ENCODE data around the gene IL1RN. TPM values are rescaled to one million over a fixed set of nuclear protein-coding genes. Genes with fewer than 3 reads are reported as not detected.

Gene IL1RN
- polyA plus RNA-seq, 1 donor from 2014 or later: not detected

GRCh38 chr2:113175736-113176695, 48.6 kb downstream of the IL1RN start:
- H3K4me2 ChIP-seq (ENCODE audit: low read length): no peak overlapping the region
- H3F3A ChIP-seq (ENCODE audit: insufficient read depth, low read length, poor library complexity, severe bottlenecking): no peaks in the 10 kb centered on the region
- no peaks in the 10 kb centered on the region for H3K9me3 ChIP-seq (ENCODE audit: low read length)
- TF ChIP-seq SMC3 (conservative IDR thresholded peaks at IDR 0.05; ENCODE audit: poor library complexity) (no peak), REST (IDR thresholded peaks at IDR 0.05; ENCODE audit: borderline replicate concordance) (no peak), EZH2 (IDR thresholded peaks at IDR 0.05; ENCODE audit: borderline replicate concordance, insufficient read depth, low read length, poor library complexity, severe bottlenecking) (no peak), POLR2AphosphoS5 (IDR thresholded peaks at IDR 0.05) (no peak), RAD21 (conservative IDR thresholded peaks at IDR 0.05) (no peak), TAF1 (IDR thresholded peaks at IDR 0.05; ENCODE audit: low read depth) (no peak), MXI1 (conservative IDR thresholded peaks at IDR 0.05; ENCODE audit: poor library complexity, severe bottlenecking) (no peak)
- no peak overlapping the region for H3K9ac ChIP-seq (ENCODE audit: low read length)
- no peaks in the 10 kb centered on the region for H3K9me2 ChIP-seq (ENCODE audit: insufficient read depth, low read length)
- H4K20me1 ChIP-seq (ENCODE audit: insufficient read depth): no peaks in the 10 kb centered on the region
- no peak overlapping the region for H3K4me3 ChIP-seq (ENCODE audit: low read length)
- H2AFZ ChIP-seq (ENCODE audit: low read depth, low read length): no peak overlapping the region
- no peaks in the 10 kb centered on the region for H3K27me3 ChIP-seq (ENCODE audit: insufficient read depth, low read depth, low read length)
- H3K36me3 ChIP-seq (ENCODE audit: insufficient read depth, low read length): no peaks in the 10 kb centered on the region
- H3K79me2 ChIP-seq (replicated peaks; ENCODE audit: insufficient read depth, low read length): no peaks in the 10 kb centered on the region
- H3K27ac ChIP-seq (ENCODE audit: low read length): no peak overlapping the region

GRCh38 chr2:113176696-113177355, 49.4 kb downstream of the IL1RN start:
- Histone ChIP-seq H3K36me3 (ENCODE audit: insufficient read depth, low read length) (no peaks in the 10 kb centered on the region), H3K9me3 (ENCODE audit: low read length) (no peaks in the 10 kb centered on the region), H3K4me2 (ENCODE audit: low read length) (no peak overlapping the region), H3K4me3 (ENCODE audit: low read length) (no peak overlapping the region), H3K9me2 (ENCODE audit: insufficient read depth, low read length) (no peaks in the 10 kb centered on the region), H3K27ac (ENCODE audit: low read length) (no peak overlapping the region), H2AFZ (ENCODE audit: low read depth, low read length) (no peak overlapping the region), H3K27me3 (ENCODE audit: insufficient read depth, low read depth, low read length) (no peaks in the 10 kb centered on the region), H4K20me1 (ENCODE audit: insufficient read depth) (no peaks in the 10 kb centered on the region), H3K9ac (ENCODE audit: low read length) (no peak overlapping the region), H3F3A (ENCODE audit: insufficient read depth, low read length, poor library complexity, severe bottlenecking) (no peaks in the 10 kb centered on the region), H3K79me2 (replicated peaks; ENCODE audit: insufficient read depth, low read length) (no peaks in the 10 kb centered on the region)
- TF ChIP-seq MXI1 (conservative IDR thresholded peaks at IDR 0.05; ENCODE audit: poor library complexity, severe bottlenecking) (no peak), EP300 (conservative IDR thresholded peaks at IDR 0.05; ENCODE audit: poor library complexity, severe bottlenecking) (no peak), REST (IDR thresholded peaks at IDR 0.05; ENCODE audit: borderline replicate concordance) (no peak), TAF1 (IDR thresholded peaks at IDR 0.05; ENCODE audit: low read depth) (no peak), SMC3 (conservative IDR thresholded peaks at IDR 0.05; ENCODE audit: poor library complexity) (no peak), EZH2 (IDR thresholded peaks at IDR 0.05; ENCODE audit: borderline replicate concordance, insufficient read depth, low read length, poor library complexity, severe bottlenecking) (no peak), CTCF (IDR thresholded peaks at IDR 0.05; ENCODE audit: poor library complexity, severe bottlenecking) (no peak), POLR2AphosphoS5 (IDR thresholded peaks at IDR 0.05) (no peak), RAD21 (conservative IDR thresholded peaks at IDR 0.05) (no peak)

Measured in neural cell (in vitro differentiated cells).